ENCODE results near the gene GLS2.
"Not testable (repeated sequence)": the region's sequence is repeated elsewhere in the genome, so short reads cannot be mapped to it uniquely, and the experiment has no call there.

GLS2 gene

DNA sequence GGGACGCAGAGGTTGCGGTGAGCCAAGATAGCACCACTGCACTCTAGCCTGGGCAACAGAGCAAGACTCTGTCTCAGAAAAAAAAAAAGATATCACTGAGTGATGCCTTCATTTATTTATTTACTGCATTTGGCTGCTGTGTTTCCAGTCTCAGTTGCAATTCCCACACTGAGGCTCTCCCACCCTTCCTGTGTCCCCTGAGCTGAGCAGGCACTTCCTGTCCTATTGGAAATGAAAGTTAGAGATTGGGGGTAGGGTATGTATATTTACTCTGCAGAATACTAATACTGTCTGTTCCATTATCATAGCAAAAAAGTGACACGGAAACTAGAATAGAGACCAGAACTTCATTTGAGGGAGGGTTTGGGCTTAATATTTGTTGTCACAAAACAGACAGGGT, 32.1 kb upstream of the GLS2 start:
- Histone ChIP-seq H4K20me1 (no peaks in the 10 kb centered on the region), H3K27ac (no peak overlapping the region), H3K27me3 (no peaks in the 10 kb centered on the region), H3K4me1 (peaks cover 20% of the 10 kb centered on the region), H3K9me3 (no peaks in the 10 kb centered on the region), H3K36me3 (no peaks in the 10 kb centered on the region), H3K4me3 (no peak overlapping the region), H3K9ac (no peak overlapping the region), H3K4me2 (no peak overlapping the region)
- no peak for TF ChIP-seq Cebpa-rat (IDR thresholded peaks at IDR 0.05)

DNA sequence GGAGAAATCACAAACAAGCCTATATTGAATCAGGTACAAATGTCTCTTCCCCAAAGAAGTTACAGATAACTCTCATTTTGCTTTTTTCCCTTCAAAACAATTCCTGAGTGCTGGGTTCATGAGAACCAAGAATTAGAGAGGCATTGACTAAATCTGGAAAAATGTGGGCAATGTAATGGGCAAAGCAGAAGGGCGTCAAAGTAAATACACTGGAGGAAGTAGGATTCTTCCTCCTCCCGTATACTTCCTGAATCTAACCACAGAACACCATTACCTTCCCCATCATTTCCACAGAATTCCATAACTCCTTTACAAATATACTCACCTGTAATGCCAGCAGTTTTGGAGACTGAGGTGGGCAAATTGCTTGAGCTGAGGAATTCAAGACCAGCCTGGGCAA, 30.6 kb upstream of the GLS2 start:
- H3K27ac ChIP-seq: no peak overlapping the region
- no peak overlapping the region for H3K4me2 ChIP-seq

DNA sequence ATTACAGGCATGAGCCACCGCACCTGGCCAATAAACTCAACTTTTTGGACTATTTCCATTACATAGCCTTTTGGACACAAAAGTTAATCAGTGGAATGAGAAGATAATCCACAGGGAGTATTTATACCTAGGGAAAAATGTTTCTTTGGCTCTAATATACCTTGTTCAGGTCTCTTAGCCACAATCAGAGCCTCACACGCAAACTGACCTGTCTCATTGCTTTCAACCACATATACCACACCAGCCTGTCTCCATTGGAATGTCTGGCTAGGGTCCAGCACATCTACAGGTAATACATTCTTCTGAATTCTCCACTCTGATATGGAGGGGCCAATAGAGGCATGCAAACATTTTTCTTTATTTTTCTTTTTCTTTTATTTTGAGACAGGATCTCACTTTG, 29.9 kb upstream of the GLS2 start:
- Histone ChIP-seq H3K27ac (no peak overlapping the region), H3K4me2 (no peak overlapping the region), H3K27me3 (no peaks in the 10 kb centered on the region), H3K9ac (no peak overlapping the region), H4K20me1 (no peaks in the 10 kb centered on the region), H3K9me3 (no peaks in the 10 kb centered on the region), H3K36me3 (no peaks in the 10 kb centered on the region), H3K4me3 (no peak overlapping the region), H3K4me1 (peaks cover 15% of the 10 kb centered on the region)
- no peak for TF ChIP-seq Cebpa-rat (IDR thresholded peaks at IDR 0.05)

More for the DNA sequence above, 30.6 kb upstream of the GLS2 start:
- Histone ChIP-seq H3K9me3 (no peaks in the 10 kb centered on the region), H4K20me1 (no peaks in the 10 kb centered on the region), H3K4me3 (no peak overlapping the region), H3K27me3 (no peaks in the 10 kb centered on the region), H3K4me1 (peaks cover 20% of the 10 kb centered on the region), H3K9ac (no peak overlapping the region), H3K36me3 (no peaks in the 10 kb centered on the region)
- no peak for TF ChIP-seq Cebpa-rat (IDR thresholded peaks at IDR 0.05)

DNA sequence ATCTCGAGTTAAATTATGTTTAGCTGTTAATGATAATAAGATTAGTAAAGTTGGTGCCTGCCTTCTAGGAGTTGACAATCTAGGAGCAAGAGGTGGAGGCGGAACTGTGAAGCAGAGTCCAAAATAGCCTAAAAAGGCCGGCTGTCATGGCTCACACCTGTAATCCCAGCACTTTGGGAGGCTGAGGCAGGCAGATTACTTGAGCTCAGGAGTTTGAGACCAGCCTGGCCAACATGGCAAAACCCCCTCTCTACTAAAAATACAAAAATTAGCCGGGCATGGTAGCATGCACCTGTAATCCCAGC, 26.0 kb upstream of the GLS2 start:
- H3K27me3 ChIP-seq, H3K4me1 ChIP-seq, H3K36me3 ChIP-seq, H3K4me3 ChIP-seq, H3K9me3 ChIP-seq, H4K20me1 ChIP-seq, H3K4me2 ChIP-seq, H3K9ac ChIP-seq, H3K27ac ChIP-seq: not testable (repeated sequence)

DNA sequence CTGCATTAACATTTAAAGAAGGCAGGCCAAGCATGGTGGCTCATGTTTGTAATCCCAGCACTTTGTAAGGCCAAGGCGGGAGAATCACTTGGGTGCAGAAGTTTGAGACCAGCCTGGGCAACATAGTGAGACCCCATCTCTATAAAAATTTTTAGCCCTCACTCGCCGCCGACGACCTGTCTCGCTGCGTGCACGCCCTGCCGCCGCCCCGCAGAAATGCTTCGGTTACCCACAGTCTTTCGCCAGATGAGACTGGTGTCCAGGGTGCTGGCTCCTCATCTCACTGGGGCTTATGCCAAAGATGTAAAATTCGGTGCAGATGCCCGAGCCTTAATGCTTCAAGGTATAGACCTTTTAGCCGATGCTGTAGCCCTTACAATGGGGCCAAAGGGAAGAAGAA, 22.8 kb upstream of the GLS2 start:
- Histone ChIP-seq H3K4me3 (no peak overlapping the region), H3K4me1 (no peaks in the 10 kb centered on the region), H3K4me2 (no peak overlapping the region), H3K9me3 (no peaks in the 10 kb centered on the region), H3K36me3 (no peaks in the 10 kb centered on the region), H4K20me1 (no peaks in the 10 kb centered on the region), H3K27ac (no peak overlapping the region), H3K9ac (no peak overlapping the region), H3K27me3 (no peaks in the 10 kb centered on the region)
- no peak for TF ChIP-seq Cebpa-rat (IDR thresholded peaks at IDR 0.05)

DNA sequence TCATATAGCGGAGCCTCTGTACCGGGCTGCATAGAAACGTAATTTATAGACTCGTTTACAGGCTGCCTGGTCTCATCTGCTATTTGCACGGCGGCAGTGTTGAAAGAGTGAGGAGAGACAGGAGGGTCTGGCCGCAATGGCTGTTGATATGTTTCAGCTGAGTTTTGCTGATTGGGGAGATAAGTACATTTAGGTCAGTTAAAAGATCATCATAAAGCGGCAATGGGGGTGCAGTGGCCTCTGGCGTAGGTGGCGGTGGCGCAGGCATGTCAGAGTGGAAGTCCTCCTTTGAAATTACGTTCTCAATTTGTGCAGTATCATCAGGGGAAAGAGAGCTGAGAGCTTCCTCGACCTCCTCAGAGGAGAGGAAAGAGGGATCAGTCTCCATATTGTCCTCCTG, 11.9 kb upstream of the GLS2 start:
- H3K9me3 ChIP-seq, H4K20me1 ChIP-seq, H3K9ac ChIP-seq, H3K4me1 ChIP-seq, H3K4me3 ChIP-seq, H3K36me3 ChIP-seq, H3K27ac ChIP-seq, H3K4me2 ChIP-seq, H3K27me3 ChIP-seq: not testable (repeated sequence)

DNA sequence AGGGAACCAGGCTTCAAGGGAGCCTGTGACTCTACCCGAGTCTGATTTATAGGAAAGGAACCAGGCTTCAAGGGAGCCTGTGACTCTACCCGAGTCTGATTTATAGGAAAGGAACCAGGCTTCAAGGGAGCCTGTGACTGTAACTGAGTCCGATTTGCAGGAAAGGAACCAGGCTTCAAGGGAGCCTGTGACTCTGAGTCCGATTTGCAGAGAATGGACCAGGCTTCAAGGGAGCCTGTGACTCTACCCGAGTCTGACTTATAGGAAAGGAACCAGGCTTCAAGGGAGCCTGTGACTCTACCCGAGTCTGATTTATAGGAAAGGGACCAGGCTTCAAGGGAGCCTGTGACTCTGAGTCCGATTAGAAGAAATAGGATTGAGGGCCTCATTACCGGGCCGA, 11.5 kb upstream of the GLS2 start:
- H3K36me3 ChIP-seq, H3K27me3 ChIP-seq, H4K20me1 ChIP-seq, H3K9ac ChIP-seq, H3K4me2 ChIP-seq, H3K27ac ChIP-seq, H3K4me3 ChIP-seq, H3K4me1 ChIP-seq: not testable (repeated sequence)
- H3K9me3 ChIP-seq: peaks cover 13% of the 10 kb centered on the region

DNA sequence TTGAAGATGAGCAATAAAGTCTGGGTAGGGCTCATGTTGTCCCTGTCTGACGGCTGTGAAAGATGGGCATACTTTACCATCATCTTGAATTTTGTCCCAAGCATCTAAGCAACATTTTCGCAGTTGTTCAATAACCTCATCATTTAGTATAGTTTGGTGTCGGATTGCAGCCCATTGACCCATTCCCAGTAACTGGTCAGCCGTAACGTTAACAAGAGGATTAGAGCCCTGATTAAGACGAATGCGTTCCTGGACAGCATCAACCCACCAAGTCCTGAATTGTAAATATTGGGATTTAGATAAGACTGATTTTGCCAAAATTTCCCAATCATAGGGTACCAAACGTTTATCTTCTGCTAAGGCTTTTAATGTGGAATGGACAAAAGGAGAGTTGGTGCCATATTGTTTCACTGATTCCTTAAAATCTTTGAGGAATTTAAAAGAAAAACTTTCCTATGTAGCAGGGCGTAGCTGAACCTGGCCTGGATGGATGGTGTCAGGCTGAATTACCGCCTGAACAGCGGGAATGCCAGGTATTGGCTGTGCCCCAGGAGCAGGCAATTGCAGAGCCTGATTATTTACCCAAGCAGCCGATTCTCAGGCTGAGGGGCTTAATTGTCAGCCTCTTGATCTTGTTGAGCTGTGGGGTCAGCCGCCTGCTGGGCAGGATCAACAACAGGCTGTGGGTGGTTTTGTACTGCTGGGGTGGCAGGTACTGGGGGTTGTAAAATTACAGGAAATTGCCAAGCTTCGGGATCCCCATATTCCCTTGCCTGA, 10.4 kb upstream of the GLS2 start:
- H3K4me3 ChIP-seq, H3K4me2 ChIP-seq, H3K36me3 ChIP-seq, H4K20me1 ChIP-seq, H3K9ac ChIP-seq, H3K27me3 ChIP-seq, H3K27ac ChIP-seq, H3K4me1 ChIP-seq: not testable (repeated sequence)
- H3K9me3 ChIP-seq: peaks cover 24% of the 10 kb centered on the region

DNA sequence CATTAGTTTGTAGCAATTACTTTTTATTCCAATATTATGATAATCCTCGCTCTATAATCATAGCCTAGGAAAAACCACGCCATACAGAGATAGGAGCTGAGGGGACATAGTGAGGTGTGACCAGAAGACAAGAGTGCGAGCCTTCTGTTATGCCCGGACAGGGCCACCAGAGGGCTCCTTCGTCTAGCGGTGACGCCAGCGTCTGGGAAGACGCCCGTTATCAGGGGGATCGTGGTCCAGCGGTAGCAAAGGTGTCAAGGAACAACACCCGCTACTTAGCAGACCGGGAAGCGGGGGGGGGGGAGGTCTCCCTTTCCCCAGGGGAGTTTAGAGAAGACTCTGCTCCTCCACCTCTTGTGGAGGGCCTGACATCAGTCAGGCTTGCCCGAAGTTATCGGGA, 8.7 kb upstream of the GLS2 start:
- not testable (repeated sequence) for H3K4me1 ChIP-seq, H3K27ac ChIP-seq, H4K20me1 ChIP-seq, H3K36me3 ChIP-seq, H3K9ac ChIP-seq, H3K4me3 ChIP-seq, H3K27me3 ChIP-seq
- peak overlapping the region; percentile 40 for H3K4me2 ChIP-seq
- H3K9me3 ChIP-seq: peaks cover 27% of the 10 kb centered on the region

DNA sequence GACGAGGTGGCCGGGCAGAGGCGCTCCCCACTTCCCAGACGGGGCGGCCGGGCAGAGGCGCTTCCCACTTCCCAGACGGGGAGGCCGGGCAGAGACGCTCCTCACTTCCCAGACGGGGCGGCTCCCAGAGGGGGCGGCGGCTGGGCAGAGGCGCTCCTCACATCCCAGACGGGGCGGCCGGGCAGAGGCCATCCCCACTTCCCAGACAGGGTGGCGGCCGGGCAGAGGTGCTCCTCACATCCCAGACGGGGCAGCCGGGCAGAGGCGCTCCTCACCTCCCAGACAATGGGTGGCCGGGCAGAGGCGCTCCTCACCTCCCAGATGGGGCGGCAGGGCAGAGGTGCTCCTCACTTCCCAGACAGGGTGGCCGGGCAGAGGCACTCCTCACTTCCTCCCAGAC, 6.5 kb upstream of the GLS2 start:
- peaks cover 27% of the 10 kb centered on the region for H3K9me3 ChIP-seq
- not testable (repeated sequence) for H3K27ac ChIP-seq, H3K4me3 ChIP-seq, H3K4me1 ChIP-seq, H3K4me2 ChIP-seq, H3K9ac ChIP-seq, H3K27me3 ChIP-seq, H3K36me3 ChIP-seq, H4K20me1 ChIP-seq

DNA sequence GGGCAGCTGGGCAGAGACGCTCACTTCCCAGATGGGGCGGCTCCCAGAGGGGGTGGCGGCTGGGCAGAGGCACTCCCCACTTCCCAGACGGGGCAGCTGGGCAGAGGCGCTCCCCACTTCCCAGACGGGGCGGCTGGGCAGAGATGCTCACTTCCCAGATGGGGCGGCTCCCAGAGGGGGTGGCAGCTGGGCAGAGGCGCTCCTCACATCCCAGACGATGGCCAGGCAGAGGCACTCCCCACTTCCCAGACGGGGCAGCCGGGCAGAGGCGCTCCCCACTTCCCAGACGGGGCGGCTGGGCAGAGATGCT, 6.1 kb upstream of the GLS2 start:
- H3K36me3 ChIP-seq, H3K4me2 ChIP-seq, H3K4me3 ChIP-seq, H3K4me1 ChIP-seq, H3K27ac ChIP-seq, H4K20me1 ChIP-seq, H3K9ac ChIP-seq: not testable (repeated sequence)
- H3K27me3 ChIP-seq: peaks cover 10% of the 10 kb centered on the region
- peaks cover 27% of the 10 kb centered on the region for H3K9me3 ChIP-seq

DNA sequence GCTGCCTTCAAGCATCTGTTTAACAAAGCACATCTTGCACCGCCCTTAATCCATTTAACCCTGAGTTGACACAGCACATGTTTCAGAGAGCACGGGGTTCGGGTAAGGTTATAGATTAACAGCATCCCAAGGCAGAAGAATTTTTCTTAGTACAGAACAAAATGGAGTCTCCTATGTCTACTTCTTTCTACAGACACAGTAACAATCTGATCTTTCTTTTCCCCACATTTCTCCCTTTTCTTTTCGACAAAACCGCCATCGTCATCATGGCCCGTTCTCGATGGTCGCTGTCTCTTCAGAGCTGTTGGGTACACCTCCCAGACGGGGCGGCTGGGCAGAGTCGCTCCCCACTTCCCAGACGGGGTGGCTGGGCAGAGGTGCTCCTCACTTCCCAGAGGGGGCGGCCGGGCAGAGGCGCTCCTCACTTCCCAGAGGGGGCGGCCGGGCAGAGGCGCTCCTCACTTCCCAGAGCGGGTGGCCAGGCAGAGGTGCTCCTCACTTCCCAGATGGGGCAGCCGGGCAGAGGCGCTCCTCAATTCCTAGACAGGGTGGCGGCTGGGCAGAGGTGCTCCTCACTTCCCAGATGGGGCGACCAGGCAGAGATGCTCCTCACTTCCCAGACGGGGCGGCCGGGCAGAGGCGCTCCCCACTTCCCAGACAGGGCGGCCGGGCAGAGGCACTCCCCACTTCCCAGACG, 5.6 kb upstream of the GLS2 start:
- not testable (repeated sequence) for H3K4me1 ChIP-seq, H3K27ac ChIP-seq, H4K20me1 ChIP-seq, H3K4me2 ChIP-seq, H3K9ac ChIP-seq, H3K36me3 ChIP-seq, H3K4me3 ChIP-seq
- Histone ChIP-seq H3K27me3 (peaks cover 15% of the 10 kb centered on the region), H3K9me3 (peaks cover 27% of the 10 kb centered on the region)
